Sigmoid colon (tissue), 4 donors: ENCODE results near the gene SCT.

Experiments
- POLR2A ChIP-seq, 2 donors: fragments of 450-650 bp; IDR thresholded peaks; one replicate each; pipeline ENCODE4 v1.6.1; 2016; ENCODE audit warnings: antibody characterized with exemption in 2 of 2, mild to moderate bottlenecking in 2 of 2, moderate library complexity in 2 of 2
- POLR2AphosphoS5 ChIP-seq, 4 donors: sonication (generic); formaldehyde crosslinking; IDR thresholded peaks; one replicate each; pipeline ENCODE4 v1.6.1; 2017; ENCODE audit warnings: antibody characterized with exemption in 4 of 4
- TF ChIP-seq, protein P1 (sequence below), 4 experiments: fragments of 450-650 bp in 3 of 4; fragments of 200-600 bp in 1 of 4; IDR thresholded peaks; one replicate each; pipeline ENCODE4 v1.5.1; 2016 to 2019; ENCODE audit warnings: antibody characterized with exemption in 4 of 4, mild to moderate bottlenecking in 3 of 4, moderate library complexity in 2 of 4

DNA sequence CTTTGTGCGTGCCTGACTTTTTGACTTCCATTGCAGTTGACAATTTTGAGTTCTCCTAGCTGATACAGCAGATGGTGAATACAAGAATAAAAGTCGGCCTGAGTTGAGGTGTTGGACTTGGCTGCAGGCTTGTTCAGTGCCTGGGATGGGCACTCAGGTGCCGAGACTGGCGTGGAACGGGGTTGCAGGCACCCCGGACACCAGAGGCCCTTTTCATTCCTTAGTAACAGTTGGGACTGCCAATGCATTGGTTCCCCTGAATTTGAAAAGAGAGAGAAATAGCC lies 49.4 kb downstream of the SCT start:
- TF ChIP-seq, protein P1, sequence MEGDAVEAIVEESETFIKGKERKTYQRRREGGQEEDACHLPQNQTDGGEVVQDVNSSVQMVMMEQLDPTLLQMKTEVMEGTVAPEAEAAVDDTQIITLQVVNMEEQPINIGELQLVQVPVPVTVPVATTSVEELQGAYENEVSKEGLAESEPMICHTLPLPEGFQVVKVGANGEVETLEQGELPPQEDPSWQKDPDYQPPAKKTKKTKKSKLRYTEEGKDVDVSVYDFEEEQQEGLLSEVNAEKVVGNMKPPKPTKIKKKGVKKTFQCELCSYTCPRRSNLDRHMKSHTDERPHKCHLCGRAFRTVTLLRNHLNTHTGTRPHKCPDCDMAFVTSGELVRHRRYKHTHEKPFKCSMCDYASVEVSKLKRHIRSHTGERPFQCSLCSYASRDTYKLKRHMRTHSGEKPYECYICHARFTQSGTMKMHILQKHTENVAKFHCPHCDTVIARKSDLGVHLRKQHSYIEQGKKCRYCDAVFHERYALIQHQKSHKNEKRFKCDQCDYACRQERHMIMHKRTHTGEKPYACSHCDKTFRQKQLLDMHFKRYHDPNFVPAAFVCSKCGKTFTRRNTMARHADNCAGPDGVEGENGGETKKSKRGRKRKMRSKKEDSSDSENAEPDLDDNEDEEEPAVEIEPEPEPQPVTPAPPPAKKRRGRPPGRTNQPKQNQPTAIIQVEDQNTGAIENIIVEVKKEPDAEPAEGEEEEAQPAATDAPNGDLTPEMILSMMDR (IDR thresholded peaks at IDR 0.05), result no peak
- TF ChIP-seq POLR2AphosphoS5 (IDR thresholded peaks at IDR 0.05), result no peak
- TF ChIP-seq POLR2A (IDR thresholded peaks at IDR 0.05), result no peak
